ENCODE results near the gene DKK2.

DNA sequence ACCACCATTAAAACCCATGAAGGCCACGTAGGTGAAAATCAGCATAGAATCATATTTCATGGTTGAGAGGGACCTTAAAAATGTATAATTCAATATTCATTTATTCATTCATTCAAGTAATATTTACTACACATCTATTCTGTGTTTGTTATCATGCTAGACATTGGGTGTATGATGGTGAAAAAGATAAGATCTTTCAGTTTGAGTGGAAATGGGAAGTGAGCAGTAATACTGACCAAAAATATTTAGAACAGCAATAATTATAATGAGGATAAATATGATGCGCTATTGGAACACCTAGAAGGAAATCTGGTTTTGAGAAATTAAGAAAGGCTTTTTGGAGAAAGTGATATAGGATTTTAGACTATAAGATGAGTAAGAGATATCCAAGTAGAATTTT is 28.0 kb downstream of the DKK2 start:
- no peak for TF ChIP-seq EZH2 (IDR thresholded peaks at IDR 0.05; ENCODE audit: insufficient read depth, poor library complexity, severe bottlenecking)
- TF ChIP-seq EZH2phosphoT487 (IDR thresholded peaks at IDR 0.05; ENCODE audit: insufficient read depth, low read depth): no peak
